A673 (cell line): ENCODE results near the gene RALGPS1.

Experiments used
- EZH2 ChIP-seq: fragments of 200-600 bp; sonication (generic); IDR thresholded peaks from 2 replicates; pipeline ENCODE4 v1.6.1; 2017; ENCODE audit warnings: borderline replicate concordance, low read depth, mild to moderate bottlenecking, mixed read lengths, antibody characterized with exemption, low read length; ENCODE audit not compliant: poor library complexity, severe bottlenecking
- TF ChIP-seq, protein P1 (sequence below): fragments of 300-800, 200-600 bp; sonication (generic); conservative IDR thresholded peaks from 2 replicates; pipeline ENCODE4 v1.5.1; 2017; ENCODE audit warnings: low read depth, mild to moderate bottlenecking, antibody characterized with exemption, low read length, moderate library complexity, mixed read lengths

DNA sequence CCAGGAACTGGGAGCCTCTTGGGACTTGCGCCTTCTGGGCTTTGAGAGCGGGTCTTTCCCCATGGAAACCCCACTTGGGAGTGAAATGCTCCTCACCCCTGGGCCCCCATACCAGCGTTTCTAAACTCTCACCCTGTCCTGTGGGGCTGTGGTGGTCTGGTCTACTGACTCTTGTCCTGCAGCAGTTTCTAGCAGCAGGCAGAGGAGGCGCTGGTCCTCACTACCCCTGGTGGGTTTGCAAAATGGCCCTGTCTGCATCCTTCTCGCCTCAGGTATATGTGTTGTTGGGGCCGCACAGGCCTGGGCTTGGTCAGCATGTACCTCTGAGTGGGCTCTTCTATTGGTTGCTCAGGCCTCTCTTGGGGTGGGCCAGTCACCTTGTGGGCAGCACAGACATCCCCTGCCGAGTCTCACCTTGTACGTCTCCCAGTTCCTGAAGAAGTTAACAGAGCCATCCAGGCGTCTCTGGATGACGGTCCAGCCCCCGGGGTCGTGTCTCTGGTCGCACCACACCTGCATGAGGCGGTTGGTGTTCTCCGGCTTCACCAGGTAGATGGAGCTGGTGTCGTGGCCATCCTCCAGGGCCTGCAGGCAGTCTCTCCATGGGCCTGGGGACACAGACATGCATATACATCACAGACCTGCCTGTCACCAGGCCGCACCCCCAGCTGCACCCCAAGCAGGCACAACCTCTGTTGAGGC is 178.9 kb downstream of the RALGPS1 start:
- TF ChIP-seq, protein P1, sequence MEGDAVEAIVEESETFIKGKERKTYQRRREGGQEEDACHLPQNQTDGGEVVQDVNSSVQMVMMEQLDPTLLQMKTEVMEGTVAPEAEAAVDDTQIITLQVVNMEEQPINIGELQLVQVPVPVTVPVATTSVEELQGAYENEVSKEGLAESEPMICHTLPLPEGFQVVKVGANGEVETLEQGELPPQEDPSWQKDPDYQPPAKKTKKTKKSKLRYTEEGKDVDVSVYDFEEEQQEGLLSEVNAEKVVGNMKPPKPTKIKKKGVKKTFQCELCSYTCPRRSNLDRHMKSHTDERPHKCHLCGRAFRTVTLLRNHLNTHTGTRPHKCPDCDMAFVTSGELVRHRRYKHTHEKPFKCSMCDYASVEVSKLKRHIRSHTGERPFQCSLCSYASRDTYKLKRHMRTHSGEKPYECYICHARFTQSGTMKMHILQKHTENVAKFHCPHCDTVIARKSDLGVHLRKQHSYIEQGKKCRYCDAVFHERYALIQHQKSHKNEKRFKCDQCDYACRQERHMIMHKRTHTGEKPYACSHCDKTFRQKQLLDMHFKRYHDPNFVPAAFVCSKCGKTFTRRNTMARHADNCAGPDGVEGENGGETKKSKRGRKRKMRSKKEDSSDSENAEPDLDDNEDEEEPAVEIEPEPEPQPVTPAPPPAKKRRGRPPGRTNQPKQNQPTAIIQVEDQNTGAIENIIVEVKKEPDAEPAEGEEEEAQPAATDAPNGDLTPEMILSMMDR: no peak
- TF ChIP-seq EZH2: no peak
